Tibial nerve (tissue), 4 donors: ENCODE results near the gene WBP11.

Source experiments
- EP300 ChIP-seq, 2 donors: sonication (generic); formaldehyde crosslinking; IDR thresholded peaks; one replicate each; pipeline ENCODE4 v1.6.1; 2017; ENCODE audit warnings: antibody characterized with exemption in 2 of 2, mild to moderate bottlenecking in 1 of 2
- POLR2A ChIP-seq, 2 donors: fragments of 450-650 bp; IDR thresholded peaks; one replicate each; pipeline ENCODE4 v1.6.1; 2017; ENCODE audit warnings: antibody characterized with exemption in 2 of 2, mild to moderate bottlenecking in 2 of 2, moderate library complexity in 2 of 2
- TF ChIP-seq, protein P1 (sequence below), 5 experiments: fragments of 200-600 bp in 3 of 5; fragments of 450-650 bp in 2 of 5; sonication (generic) in 3 of 5; IDR thresholded peaks; one replicate each; pipeline ENCODE4 v1.5.1; 2016 to 2019; ENCODE audit warnings: antibody characterized with exemption in 5 of 5, mild to moderate bottlenecking in 3 of 5, moderate library complexity in 2 of 5

DNA sequence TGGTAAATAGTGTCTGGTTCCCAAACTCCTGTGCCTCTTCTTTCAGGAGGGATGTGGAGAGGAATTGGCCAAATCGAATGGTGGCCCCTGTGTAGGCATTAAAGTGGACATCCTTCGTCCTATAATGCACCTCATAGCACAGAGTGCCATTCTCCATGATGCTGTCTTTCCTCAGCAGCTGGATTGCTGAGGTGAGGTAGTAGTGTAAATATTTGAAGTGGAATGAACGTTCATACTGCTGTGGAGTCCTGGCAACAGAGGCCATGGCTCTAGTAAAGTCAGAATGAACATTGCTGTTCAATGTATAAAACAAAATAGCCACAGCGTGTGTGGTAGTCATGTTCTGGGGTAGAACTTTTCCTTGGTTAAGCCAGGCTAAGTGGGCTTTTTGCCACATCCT, 37.3 kb upstream of the WBP11 start:
- TF ChIP-seq, protein P1, sequence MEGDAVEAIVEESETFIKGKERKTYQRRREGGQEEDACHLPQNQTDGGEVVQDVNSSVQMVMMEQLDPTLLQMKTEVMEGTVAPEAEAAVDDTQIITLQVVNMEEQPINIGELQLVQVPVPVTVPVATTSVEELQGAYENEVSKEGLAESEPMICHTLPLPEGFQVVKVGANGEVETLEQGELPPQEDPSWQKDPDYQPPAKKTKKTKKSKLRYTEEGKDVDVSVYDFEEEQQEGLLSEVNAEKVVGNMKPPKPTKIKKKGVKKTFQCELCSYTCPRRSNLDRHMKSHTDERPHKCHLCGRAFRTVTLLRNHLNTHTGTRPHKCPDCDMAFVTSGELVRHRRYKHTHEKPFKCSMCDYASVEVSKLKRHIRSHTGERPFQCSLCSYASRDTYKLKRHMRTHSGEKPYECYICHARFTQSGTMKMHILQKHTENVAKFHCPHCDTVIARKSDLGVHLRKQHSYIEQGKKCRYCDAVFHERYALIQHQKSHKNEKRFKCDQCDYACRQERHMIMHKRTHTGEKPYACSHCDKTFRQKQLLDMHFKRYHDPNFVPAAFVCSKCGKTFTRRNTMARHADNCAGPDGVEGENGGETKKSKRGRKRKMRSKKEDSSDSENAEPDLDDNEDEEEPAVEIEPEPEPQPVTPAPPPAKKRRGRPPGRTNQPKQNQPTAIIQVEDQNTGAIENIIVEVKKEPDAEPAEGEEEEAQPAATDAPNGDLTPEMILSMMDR (IDR thresholded peaks at IDR 0.05), result no peak
- TF ChIP-seq POLR2A (IDR thresholded peaks at IDR 0.05), result no peak
- TF ChIP-seq EP300 (IDR thresholded peaks at IDR 0.05), result no peak
